ENCODE results near the gene TBK1.
"Not testable (repeated sequence)": the region's sequence is repeated elsewhere in the genome, so short reads cannot be mapped to it uniquely, and the experiment has no call there.

TBK1 gene

GRCh38 chr12:64496839-64497400 is 45.0 kb downstream of the TBK1 start:
- no peak for DNase-seq (ENCODE audit: low read depth, low spot score)

- no peak for DNase-seq (ENCODE audit: low read depth, low spot score)
Observed at GRCh38 chr12:64497484-64497883, 45.6 kb downstream of the TBK1 start.

- no peak for DNase-seq (ENCODE audit: low read depth, low spot score)
Observed at GRCh38 chr12:64497903-64498302, 46.0 kb downstream of the TBK1 start.

- no peak for DNase-seq (ENCODE audit: low read depth, low spot score)
Observed at GRCh38 chr12:64500394-64500793, 48.5 kb downstream of the TBK1 start.

- DNase-seq (ENCODE audit: low read depth, low spot score) = no peak
Observed at GRCh38 chr12:64501486-64501885, 49.6 kb downstream of the TBK1 start.

GRCh38 chr12:64506955-64507354 is 55.0 kb downstream of the TBK1 start:
- DNase-seq (ENCODE audit: low read depth, low spot score) = no peak

GRCh38 chr12:64510667-64511066 is 58.7 kb downstream of the TBK1 start:
- DNase-seq (ENCODE audit: low read depth, low spot score) = no peak

GRCh38 chr12:64518396-64518795 is 66.5 kb downstream of the TBK1 start:
- DNase-seq (ENCODE audit: low read depth, low spot score) = no peak

- no peak for DNase-seq (ENCODE audit: low read depth, low spot score)
Observed at GRCh38 chr12:64521833-64522232, 69.9 kb downstream of the TBK1 start.

- peak; percentile 77 for DNase-seq (ENCODE audit: low read depth, low spot score)
Observed at GRCh38 chr12:64522316-64522715, 70.4 kb downstream of the TBK1 start.

GRCh38 chr12:64522807-64523206 is 70.9 kb downstream of the TBK1 start:
- no peak for DNase-seq (ENCODE audit: low read depth, low spot score)

GRCh38 chr12:64523565-64524444 is 71.9 kb downstream of the TBK1 start:
- not testable (repeated sequence) for DNase-seq (ENCODE audit: low read depth, low spot score)

- DNase-seq (ENCODE audit: low read depth, low spot score) = no peak
Observed at GRCh38 chr12:64525461-64526160, 73.7 kb downstream of the TBK1 start.

- peak; percentile 80 for DNase-seq (ENCODE audit: low read depth, low spot score)
Observed at GRCh38 chr12:64526859-64527258, 74.9 kb downstream of the TBK1 start.

- no peak for DNase-seq (ENCODE audit: low read depth, low spot score)
Observed at GRCh38 chr12:64528616-64529015, 76.7 kb downstream of the TBK1 start.

GRCh38 chr12:64530566-64530965 is 78.6 kb downstream of the TBK1 start:
- no peak for DNase-seq (ENCODE audit: low read depth, low spot score)

- DNase-seq (ENCODE audit: low read depth, low spot score) = no peak
Observed at GRCh38 chr12:64531665-64532334, 79.9 kb downstream of the TBK1 start.

GRCh38 chr12:64532734-64533351 is 80.9 kb downstream of the TBK1 start:
- DNase-seq (ENCODE audit: low read depth, low spot score) = no peak

- DNase-seq (ENCODE audit: low read depth, low spot score) = no peak
Observed at GRCh38 chr12:64534672-64535199, 82.8 kb downstream of the TBK1 start.

GRCh38 chr12:64538121-64538520 is 86.2 kb downstream of the TBK1 start:
- DNase-seq (ENCODE audit: low read depth, low spot score) = no peak

- DNase-seq (ENCODE audit: low read depth, low spot score) = not testable (repeated sequence)
Observed at GRCh38 chr12:64542409-64543047, 90.6 kb downstream of the TBK1 start.
